ENCODE data around the gene TRMT61B. TPM values are rescaled to one million over a fixed set of nuclear protein-coding genes. Genes with fewer than 3 reads are reported as not detected.

The TRMT61B gene
- total RNA-seq, 4 donors from 2014 or later: 8.5 to 17.8 (median 10.5) TPM

- Histone ChIP-seq H3K4me1 (peaks cover 0 to 54% (median 7%) of the 10 kb centered on the region in 4 donors), H3K27ac (no peak overlapping the region), H3K4me3 (no peak overlapping the region), H3K36me3 (peaks cover 0 to 31% (median 0%) of the 10 kb centered on the region in 3 donors), H3K9me3 (no peaks in the 10 kb centered on the region), H3K27me3 (no peaks in the 10 kb centered on the region)
- TF ChIP-seq POLR2A (IDR thresholded peaks at IDR 0.05) (no peak), CTCF (IDR thresholded peaks at IDR 0.05) (no peak), EP300 (IDR thresholded peaks at IDR 0.05) (no peak)
- 17 to 38% methylated on average over 1 of the region's 1 CpG for WGBS, 2 donors
- no peak for DNase-seq (ENCODE audit: low spot score in 2 of 2)
Measured at GRCh38 chr2:28901841-28902240, 31.7 kb upstream of the TRMT61B start.

- no peaks in the 10 kb centered on the region for H3K9me3 ChIP-seq
- no peaks in the 10 kb centered on the region for H3K27me3 ChIP-seq
- peaks cover 0 to 61% (median 10%) of the 10 kb centered on the region in 4 donors for H3K4me1 ChIP-seq
- no peak for DNase-seq (ENCODE audit: low spot score in 2 of 2)
- WGBS, 2 donors: 58 to 66% methylated on average over 2 of the region's 2 CpGs
- no peak overlapping the region for H3K27ac ChIP-seq
- TF ChIP-seq EP300 (IDR thresholded peaks at IDR 0.05) (no peak), POLR2A (IDR thresholded peaks at IDR 0.05) (no peak), CTCF (IDR thresholded peaks at IDR 0.05) (no peak)
- no peak overlapping the region for H3K4me3 ChIP-seq
- peaks cover 0 to 25% (median 0%) of the 10 kb centered on the region in 3 donors for H3K36me3 ChIP-seq
Measured at GRCh38 chr2:28901202-28901601, 31.1 kb upstream of the TRMT61B start.

- no peak overlapping the region for H3K27ac ChIP-seq
- no peak overlapping the region for H3K4me3 ChIP-seq
- no peaks in the 10 kb centered on the region for H3K27me3 ChIP-seq
- H3K9me3 ChIP-seq: no peaks in the 10 kb centered on the region
- no peak for DNase-seq (ENCODE audit: low spot score in 2 of 2)
- WGBS, 2 donors: 42 to 67% methylated on average over 1 of the region's 1 CpG
- no peak for TF ChIP-seq EP300 (IDR thresholded peaks at IDR 0.05)
- TF ChIP-seq CTCF (IDR thresholded peaks at IDR 0.05): no peak
- TF ChIP-seq POLR2A (IDR thresholded peaks at IDR 0.05): no peak
- peaks cover 0 to 62% (median 19%) of the 10 kb centered on the region in 4 donors for H3K4me1 ChIP-seq
- H3K36me3 ChIP-seq: peaks cover 0 to 10% (median 0%) of the 10 kb centered on the region in 3 donors
Measured at GRCh38 chr2:28898048-28898447, 27.9 kb upstream of the TRMT61B start.

GRCh38 chr2:28896906-28897305 lies 26.8 kb upstream of the TRMT61B start:
- 59 to 60% methylated on average over 2 of the region's 2 CpGs for WGBS, 2 donors
- no peak for DNase-seq (ENCODE audit: low spot score in 2 of 2)
- no peak overlapping the region for H3K27ac ChIP-seq

More at GRCh38 chr2:28896906-28897305, 26.8 kb upstream of the TRMT61B start:
- H3K9me3 ChIP-seq: no peaks in the 10 kb centered on the region
- no peaks in the 10 kb centered on the region for H3K27me3 ChIP-seq
- peaks cover 0 to 62% (median 19%) of the 10 kb centered on the region in 4 donors for H3K4me1 ChIP-seq
- H3K36me3 ChIP-seq: no peaks in the 10 kb centered on the region
- no peak overlapping the region for H3K4me3 ChIP-seq
- no peak for TF ChIP-seq EP300 (IDR thresholded peaks at IDR 0.05)
- TF ChIP-seq POLR2A (IDR thresholded peaks at IDR 0.05): no peak
- no peak for TF ChIP-seq CTCF (IDR thresholded peaks at IDR 0.05)
